Gastrocnemius medialis (tissue), 4 donors: Measurements from ENCODE around the gene LIN7A.

Experiments
- POLR2A ChIP-seq, 2 donors: fragments of 450-650 bp; IDR thresholded peaks; one replicate each; pipeline ENCODE4 v1.6.1; 2017; ENCODE audit warnings: antibody characterized with exemption in 2 of 2, mild to moderate bottlenecking in 2 of 2, moderate library complexity in 2 of 2
- TF ChIP-seq, protein P1 (sequence below), 5 experiments: fragments of 450-650 bp in 3 of 5; fragments of 200-600 bp in 2 of 5; sonication (generic) in 2 of 5; IDR thresholded peaks in 4 of 5; conservative IDR thresholded peaks in 1 of 5; 1 replicate in 4 of 5; 2 replicates in 1 of 5; pipeline ENCODE4 v1.5.1; 2016 to 2019; ENCODE audit warnings: antibody characterized with exemption in 5 of 5, mild to moderate bottlenecking in 3 of 5, moderate library complexity in 3 of 5

DNA sequence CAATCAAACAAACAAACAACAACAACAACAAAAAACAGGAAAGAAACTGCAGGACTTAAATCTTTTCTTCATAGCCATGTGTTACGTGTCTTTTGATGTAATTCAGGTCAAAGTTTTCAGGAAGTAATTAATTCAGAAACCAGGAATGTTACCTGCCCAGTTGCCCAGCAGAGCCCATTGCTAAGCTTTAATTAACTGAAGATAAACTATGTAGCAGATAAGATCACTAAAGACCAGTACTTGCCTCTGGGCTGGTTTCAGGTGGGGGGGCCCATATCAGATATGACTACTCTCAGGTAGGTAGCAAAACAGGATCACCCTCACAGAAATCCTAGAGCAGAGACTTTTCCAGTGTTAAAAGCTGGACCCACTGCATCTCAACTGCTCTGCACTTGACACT, 69.2 kb downstream of the LIN7A start:
- TF ChIP-seq, protein P1, sequence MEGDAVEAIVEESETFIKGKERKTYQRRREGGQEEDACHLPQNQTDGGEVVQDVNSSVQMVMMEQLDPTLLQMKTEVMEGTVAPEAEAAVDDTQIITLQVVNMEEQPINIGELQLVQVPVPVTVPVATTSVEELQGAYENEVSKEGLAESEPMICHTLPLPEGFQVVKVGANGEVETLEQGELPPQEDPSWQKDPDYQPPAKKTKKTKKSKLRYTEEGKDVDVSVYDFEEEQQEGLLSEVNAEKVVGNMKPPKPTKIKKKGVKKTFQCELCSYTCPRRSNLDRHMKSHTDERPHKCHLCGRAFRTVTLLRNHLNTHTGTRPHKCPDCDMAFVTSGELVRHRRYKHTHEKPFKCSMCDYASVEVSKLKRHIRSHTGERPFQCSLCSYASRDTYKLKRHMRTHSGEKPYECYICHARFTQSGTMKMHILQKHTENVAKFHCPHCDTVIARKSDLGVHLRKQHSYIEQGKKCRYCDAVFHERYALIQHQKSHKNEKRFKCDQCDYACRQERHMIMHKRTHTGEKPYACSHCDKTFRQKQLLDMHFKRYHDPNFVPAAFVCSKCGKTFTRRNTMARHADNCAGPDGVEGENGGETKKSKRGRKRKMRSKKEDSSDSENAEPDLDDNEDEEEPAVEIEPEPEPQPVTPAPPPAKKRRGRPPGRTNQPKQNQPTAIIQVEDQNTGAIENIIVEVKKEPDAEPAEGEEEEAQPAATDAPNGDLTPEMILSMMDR (IDR thresholded peaks at IDR 0.05 in 4 of 5, conservative IDR thresholded peaks at IDR 0.05 in 1 of 5), result no peak
- TF ChIP-seq POLR2A (IDR thresholded peaks at IDR 0.05), result no peak
